Measurements from ENCODE around the gene AP2B1.
"Not testable (repeated sequence)": the region's sequence is repeated elsewhere in the genome, so short reads cannot be mapped to it uniquely, and the experiment has no call there.

The AP2B1 gene

DNA sequence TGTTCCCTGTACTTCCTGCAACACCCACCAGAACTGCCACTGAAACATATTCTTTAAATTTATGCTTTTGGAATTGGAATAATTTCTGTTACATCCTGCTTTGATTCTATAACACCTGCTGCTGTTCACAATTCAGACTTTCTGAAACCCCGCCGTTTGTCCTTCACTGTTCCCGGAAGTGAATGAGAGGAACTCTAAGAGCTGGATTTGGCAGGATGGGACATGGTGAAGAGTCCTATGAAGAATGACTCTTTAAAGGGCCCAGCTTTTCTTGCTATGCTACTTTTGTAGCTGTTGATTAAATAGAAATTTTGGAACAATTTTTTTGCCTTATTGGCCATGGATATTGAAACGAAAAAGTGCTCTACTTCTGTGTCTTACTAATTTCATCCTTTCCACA, 8.9 kb downstream of the AP2B1 start:
- no peak for TF ChIP-seq POLR2A (IDR thresholded peaks at IDR 0.05; ENCODE audit: low read depth, low read length)
- FAIRE-seq = no peak
- no peak for DNase-seq (ENCODE audit: insufficient read length, low spot score)

DNA sequence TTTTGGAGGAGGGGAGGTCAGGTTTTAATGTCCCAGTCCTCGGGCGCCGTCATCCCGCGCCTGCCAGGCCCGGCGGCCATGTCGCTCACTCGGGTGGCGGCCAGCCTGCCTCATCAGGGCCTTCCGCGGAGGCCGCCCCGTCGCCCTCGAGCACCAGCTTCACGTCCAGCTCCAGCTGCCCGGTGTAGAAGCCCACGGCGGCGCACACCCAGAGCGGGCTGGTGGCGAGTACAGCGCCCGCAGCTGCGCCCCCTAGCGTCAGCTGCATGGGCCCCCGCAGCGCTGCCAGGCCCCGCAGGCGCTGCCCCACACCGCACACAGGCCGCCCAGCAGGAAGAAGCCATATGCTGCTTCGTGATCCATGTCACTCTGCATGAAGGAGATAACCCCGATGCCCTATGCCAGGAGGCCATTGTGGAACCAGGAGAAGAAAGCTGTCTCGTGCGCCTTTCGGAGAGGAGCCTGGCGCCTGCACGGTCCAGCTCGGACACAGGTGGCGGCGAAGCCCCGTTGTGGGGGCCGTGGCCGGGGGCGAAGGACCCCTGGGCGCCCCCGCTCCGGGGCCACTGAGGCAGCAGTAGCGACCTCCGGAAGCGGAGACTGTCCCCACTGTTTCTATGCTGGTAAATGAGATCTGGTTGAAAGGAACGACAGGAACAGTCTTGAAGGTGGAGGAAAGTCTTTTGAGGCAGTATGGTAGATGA, 9.6 kb downstream of the AP2B1 start:
- DNase-seq (ENCODE audit: insufficient read length, low spot score) (no peak), FAIRE-seq (no peak)
- no peak for TF ChIP-seq POLR2A (IDR thresholded peaks at IDR 0.05; ENCODE audit: low read depth, low read length)

DNA sequence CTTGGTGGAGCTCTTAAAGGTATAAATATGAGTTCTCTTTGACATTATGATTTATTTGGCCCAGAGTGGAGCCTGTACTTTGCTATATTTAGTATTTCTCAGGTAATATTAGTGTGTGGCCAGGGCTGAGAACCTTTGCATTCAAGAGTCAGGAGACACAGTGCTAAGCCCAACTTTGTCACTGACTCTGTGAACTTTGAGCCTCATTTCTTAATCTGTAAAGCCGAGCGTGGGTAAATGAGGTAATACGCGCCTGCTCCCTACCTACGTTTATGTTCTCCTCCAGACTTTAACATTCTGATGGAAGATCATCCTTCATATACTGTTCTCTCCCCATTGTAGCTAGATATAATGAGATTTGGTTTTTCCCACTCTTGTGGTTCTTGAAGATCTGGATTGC, 10.5 kb downstream of the AP2B1 start:
- no peak for DNase-seq (ENCODE audit: insufficient read length, low spot score)
- TF ChIP-seq POLR2A (IDR thresholded peaks at IDR 0.05; ENCODE audit: low read depth, low read length) = no peak
- FAIRE-seq = no peak

- no peak for TF ChIP-seq POLR2A (IDR thresholded peaks at IDR 0.05; ENCODE audit: low read depth, low read length)
- DNase-seq (ENCODE audit: insufficient read length, low spot score) (no peak), FAIRE-seq (no peak)
Measured at GRCh38 chr17:35603674-35604073, 16.6 kb downstream of the AP2B1 start.

GRCh38 chr17:35605678-35606077, 18.6 kb downstream of the AP2B1 start:
- FAIRE-seq = no peak
- no peak for TF ChIP-seq POLR2A (IDR thresholded peaks at IDR 0.05; ENCODE audit: low read depth, low read length)
- no peak for DNase-seq (ENCODE audit: insufficient read length, low spot score)

GRCh38 chr17:35607239-35607847, 20.2 kb downstream of the AP2B1 start:
- no peak for DNase-seq (ENCODE audit: insufficient read length, low spot score)
- FAIRE-seq = no peak
- no peak for TF ChIP-seq POLR2A (IDR thresholded peaks at IDR 0.05; ENCODE audit: low read depth, low read length)

DNA sequence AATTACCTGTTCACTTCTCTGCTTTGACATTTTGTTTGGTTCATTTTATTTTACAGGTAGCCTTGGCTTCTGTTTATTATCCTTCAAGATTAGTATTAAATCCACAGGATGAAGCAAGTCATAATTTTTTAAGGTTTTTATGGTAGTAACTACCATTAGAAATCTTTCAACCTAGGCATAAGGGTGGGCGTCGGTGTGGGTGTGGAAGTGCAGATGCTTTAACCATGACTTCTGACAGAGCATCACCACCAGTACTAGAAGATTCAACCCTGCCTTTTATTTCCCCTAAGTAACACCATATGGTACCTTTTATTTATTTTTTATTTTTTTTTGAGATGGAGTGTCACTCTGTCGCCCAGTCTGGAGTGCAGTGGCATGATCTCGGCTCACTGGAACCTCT, 22.7 kb downstream of the AP2B1 start:
- DNase-seq (ENCODE audit: insufficient read length, low spot score) (no peak), FAIRE-seq (no peak)
- no peak for TF ChIP-seq POLR2A (IDR thresholded peaks at IDR 0.05; ENCODE audit: low read depth, low read length)

GRCh38 chr17:35610746-35611145, 23.6 kb downstream of the AP2B1 start:
- DNase-seq (ENCODE audit: insufficient read length, low spot score); FAIRE-seq: not testable (repeated sequence)

DNA sequence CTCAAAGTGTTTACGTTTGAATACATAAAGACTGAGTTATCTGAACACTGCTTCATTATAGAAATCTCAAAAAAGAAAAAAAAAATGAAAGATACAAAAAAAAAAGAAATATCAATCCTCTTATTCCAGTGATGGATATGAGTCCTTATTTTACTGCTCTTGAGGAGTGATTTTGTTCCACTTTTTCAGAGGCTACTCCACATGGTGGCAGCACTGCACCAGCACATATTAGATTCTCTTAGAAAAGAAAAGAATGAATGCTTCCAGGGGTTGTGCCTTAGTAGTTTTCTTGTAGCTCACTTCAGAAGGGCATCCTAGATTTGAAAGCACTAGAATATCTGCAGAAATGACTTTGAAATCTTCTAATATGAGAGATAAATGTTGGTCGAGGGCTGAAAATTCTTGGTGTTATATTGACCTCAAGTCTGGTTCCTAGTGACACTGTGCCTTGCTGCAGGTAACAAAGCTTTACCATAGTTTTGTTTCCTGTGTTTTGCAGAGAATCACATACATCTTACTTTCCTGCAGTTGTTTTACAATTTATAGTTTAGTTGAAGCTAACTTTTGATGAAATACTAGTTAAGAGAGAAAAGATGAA, 25.9 kb downstream of the AP2B1 start:
- no peak for FAIRE-seq
- no peak for TF ChIP-seq POLR2A (IDR thresholded peaks at IDR 0.05; ENCODE audit: low read depth, low read length)
- peak; percentile 6 for DNase-seq (ENCODE audit: insufficient read length, low spot score)

DNA sequence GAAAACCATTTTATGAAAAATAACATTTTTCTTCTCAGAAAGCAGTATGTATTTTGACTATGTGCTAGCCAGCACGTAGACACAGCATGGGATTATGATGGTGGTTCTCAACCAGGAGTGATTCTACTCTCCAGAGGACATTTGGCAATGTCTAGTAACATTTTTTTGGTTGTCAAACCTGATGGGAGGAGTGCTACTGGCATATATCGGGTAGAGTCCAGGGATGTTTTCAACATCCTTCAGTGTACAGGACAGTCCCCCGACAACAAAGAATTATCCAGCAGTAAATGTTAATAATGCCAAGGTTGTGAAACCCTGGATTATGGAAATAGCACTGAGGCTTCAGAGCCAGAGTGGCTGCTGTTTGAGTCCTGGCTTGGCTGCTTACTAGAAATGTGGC, 27.7 kb downstream of the AP2B1 start:
- DNase-seq (ENCODE audit: insufficient read length, low spot score) (no peak), FAIRE-seq (no peak)
- no peak for TF ChIP-seq POLR2A (IDR thresholded peaks at IDR 0.05; ENCODE audit: low read depth, low read length)

DNA sequence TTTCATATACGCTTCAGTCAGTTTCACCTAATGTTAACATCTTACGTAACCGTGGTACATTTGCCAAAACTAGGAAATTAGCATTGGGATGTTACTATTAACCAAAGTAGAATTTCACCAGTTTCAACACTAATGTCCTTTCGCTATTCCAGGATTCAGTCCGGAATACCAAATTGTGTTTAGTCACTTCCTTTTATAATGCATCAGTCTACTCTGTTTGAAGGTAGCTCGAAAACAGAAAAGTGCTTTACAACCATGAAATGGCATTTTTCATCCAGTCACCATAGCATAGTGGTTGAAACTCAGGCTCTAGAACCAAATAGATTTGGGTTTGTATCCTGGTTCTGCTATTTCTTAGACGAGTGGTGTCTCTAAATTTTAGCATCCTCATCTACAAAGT, 29.4 kb downstream of the AP2B1 start:
- FAIRE-seq = peak; percentile 69

DNA sequence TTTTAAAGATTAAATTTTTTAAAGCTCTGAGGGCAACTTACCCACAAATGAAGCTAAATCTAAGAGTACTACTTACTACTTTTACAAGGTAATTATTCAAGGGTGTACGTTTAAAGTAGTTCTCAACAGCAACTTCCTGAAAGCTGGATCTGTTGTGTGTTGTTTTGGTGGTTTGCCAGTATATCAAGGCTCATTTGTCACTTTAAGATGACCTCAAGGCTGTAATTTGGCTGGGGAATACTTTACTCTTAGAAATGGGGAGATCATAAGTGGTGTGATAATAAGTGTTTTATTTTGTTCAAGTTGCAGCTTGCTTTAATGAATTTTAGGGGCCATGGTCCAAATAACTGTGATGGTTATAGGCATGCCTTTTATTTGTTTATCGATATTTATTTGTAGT, 30.4 kb downstream of the AP2B1 start:
- FAIRE-seq (peak; percentile 15), DNase-seq (ENCODE audit: insufficient read length, low spot score) (no peak)
- TF ChIP-seq POLR2A (IDR thresholded peaks at IDR 0.05; ENCODE audit: low read depth, low read length) = no peak

More for the DNA sequence above, 29.4 kb downstream of the AP2B1 start:
- no peak for DNase-seq (ENCODE audit: insufficient read length, low spot score)
- TF ChIP-seq POLR2A (IDR thresholded peaks at IDR 0.05; ENCODE audit: low read depth, low read length) = no peak

- DNase-seq (ENCODE audit: insufficient read length, low spot score) (no peak), FAIRE-seq (no peak)
- TF ChIP-seq POLR2A (IDR thresholded peaks at IDR 0.05; ENCODE audit: low read depth, low read length) = no peak
Measured at GRCh38 chr17:35618628-35619027, 31.5 kb downstream of the AP2B1 start.

DNA sequence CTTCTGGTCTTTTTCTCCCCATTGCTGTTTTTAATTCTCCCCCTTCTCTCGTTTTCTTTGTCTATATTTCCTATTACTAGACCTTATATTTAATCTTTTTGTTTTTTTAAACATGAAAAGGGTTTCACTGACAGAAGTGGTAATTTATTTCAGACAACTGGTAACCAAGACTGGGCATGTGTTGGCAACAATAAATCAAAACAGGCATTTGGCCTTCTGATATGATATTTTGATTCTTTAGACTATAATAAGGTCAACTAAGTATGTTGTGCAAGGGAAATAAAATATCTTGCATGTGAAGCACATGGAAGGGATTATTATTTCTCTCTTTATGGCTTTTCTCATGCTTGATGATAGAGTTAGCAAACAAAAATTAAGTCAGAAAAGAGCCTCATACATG, 34.6 kb downstream of the AP2B1 start:
- TF ChIP-seq POLR2A (IDR thresholded peaks at IDR 0.05; ENCODE audit: low read depth, low read length) = no peak
- FAIRE-seq (no peak), DNase-seq (ENCODE audit: insufficient read length, low spot score) (no peak)

GRCh38 chr17:35627417-35627816, 40.3 kb downstream of the AP2B1 start:
- FAIRE-seq (no peak), DNase-seq (ENCODE audit: insufficient read length, low spot score) (no peak)
- no peak for TF ChIP-seq POLR2A (IDR thresholded peaks at IDR 0.05; ENCODE audit: low read depth, low read length)

Measured in H54 (cell line).